HAP-1 (cell line): ENCODE results near the gene UBL4B.

Experiments
- DNase-seq, 2 experiments: peaks; one replicate each; pipeline ENCODE4 v3.0.0-alpha.2; 2016 to 2020; ENCODE audit warnings: low spot score in 2 of 2
- H3K27me3 ChIP-seq: fragments of 250-450 bp; sonication (Bioruptor Pico); 2 replicates; pipeline ENCODE4 v1.5.1; 2020; ENCODE audit warnings: low read depth, mild to moderate bottlenecking, moderate library complexity
- H3K36me3 ChIP-seq: fragments of 250-450 bp; sonication (Bioruptor Pico); replicated peaks from 2 replicates; pipeline ENCODE4 v1.5.1; 2020; ENCODE audit warnings: mild to moderate bottlenecking
- H3K4me1 ChIP-seq: fragments of 250-450 bp; sonication (Bioruptor Pico); 2 replicates; pipeline ENCODE4 v1.5.1; 2020; ENCODE audit warnings: mild to moderate bottlenecking
- H3K4me3 ChIP-seq: fragments of 250-450 bp; sonication (Bioruptor Pico); 2 replicates; pipeline ENCODE4 v1.5.1; 2020; ENCODE audit warnings: mild to moderate bottlenecking, moderate library complexity
- H3K9me3 ChIP-seq: fragments of 250-450 bp; sonication (Bioruptor Pico); 2 replicates; pipeline ENCODE4 v1.5.1; 2020; ENCODE audit warnings: mild to moderate bottlenecking, moderate library complexity
- in situ Hi-C: fragments of 300-500 bp; cut with MboI; formaldehyde crosslinking; loops from 3 replicates; pipeline ENCODE4 v1.14.3; 2020; ENCODE audit warnings: low sequenced_read_pairs, inconsistent platforms, mixed read lengths

Gene UBL4B

DNA sequence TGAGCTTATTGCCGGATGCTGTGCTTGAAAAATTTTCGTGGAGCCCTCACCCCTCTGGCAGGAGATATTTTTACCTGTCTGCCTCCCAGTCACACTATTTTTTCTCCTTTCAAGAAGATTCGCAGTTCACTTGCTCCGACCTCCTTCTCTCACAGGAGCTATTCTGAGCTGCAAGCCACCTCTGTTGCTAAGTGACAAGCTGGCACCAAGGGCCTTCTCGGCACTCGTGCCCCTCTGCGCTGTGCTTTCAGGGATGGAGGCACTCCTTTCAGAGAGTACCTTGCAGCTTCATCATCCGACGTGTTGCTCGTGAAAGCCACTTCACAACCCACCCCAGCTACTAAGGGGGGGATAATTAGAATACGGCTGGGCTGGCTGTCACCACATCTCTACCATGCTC, 49.6 kb downstream of the UBL4B start:
- Histone ChIP-seq H3K36me3 (no peaks in the 10 kb centered on the region), H3K4me1 (no peaks in the 10 kb centered on the region), H3K27me3 (peaks cover 52% of the 10 kb centered on the region), H3K9me3 (no peaks in the 10 kb centered on the region), H3K4me3 (no peak overlapping the region)
- no peak for DNase-seq
- in situ Hi-C loops: no loop called here
